Measurements from ENCODE around the gene CTAGE9. TPM values are rescaled to one million over a fixed set of nuclear protein-coding genes. Genes with fewer than 3 reads are reported as not detected.

The CTAGE9 gene
- total RNA-seq, 4 donors from 2014 or later: not detected

DNA sequence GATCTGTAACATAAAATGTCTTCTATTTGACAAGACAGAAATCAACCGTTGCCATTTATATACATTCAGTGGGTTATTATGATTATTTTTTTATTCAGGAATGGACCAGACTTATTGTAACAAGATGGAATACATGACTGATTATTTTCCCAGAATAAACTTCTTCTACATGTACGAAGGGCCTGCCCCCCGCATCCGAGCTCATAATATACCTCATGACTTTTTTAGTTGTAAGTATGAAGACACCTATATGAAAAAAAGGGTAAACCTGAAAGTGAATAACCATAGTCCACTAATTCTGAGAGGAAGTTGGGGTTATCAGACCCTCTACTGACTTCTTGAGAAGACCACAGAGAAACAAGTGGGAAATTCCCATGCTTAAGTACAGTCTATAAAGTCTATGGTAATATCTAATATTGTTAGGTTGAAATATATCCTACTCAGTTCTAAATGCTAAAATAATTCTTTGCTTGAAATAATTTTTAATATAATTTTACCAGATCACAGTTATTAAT is 25.5 kb downstream of the CTAGE9 start:
- intact Hi-C loops (cut with DNase I): no loop called here
- DNase-seq: no peak
- TF ChIP-seq, protein P1, sequence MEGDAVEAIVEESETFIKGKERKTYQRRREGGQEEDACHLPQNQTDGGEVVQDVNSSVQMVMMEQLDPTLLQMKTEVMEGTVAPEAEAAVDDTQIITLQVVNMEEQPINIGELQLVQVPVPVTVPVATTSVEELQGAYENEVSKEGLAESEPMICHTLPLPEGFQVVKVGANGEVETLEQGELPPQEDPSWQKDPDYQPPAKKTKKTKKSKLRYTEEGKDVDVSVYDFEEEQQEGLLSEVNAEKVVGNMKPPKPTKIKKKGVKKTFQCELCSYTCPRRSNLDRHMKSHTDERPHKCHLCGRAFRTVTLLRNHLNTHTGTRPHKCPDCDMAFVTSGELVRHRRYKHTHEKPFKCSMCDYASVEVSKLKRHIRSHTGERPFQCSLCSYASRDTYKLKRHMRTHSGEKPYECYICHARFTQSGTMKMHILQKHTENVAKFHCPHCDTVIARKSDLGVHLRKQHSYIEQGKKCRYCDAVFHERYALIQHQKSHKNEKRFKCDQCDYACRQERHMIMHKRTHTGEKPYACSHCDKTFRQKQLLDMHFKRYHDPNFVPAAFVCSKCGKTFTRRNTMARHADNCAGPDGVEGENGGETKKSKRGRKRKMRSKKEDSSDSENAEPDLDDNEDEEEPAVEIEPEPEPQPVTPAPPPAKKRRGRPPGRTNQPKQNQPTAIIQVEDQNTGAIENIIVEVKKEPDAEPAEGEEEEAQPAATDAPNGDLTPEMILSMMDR (IDR thresholded peaks at IDR 0.05): no peak
- no peak for TF ChIP-seq POLR2A (IDR thresholded peaks at IDR 0.05)

DNA sequence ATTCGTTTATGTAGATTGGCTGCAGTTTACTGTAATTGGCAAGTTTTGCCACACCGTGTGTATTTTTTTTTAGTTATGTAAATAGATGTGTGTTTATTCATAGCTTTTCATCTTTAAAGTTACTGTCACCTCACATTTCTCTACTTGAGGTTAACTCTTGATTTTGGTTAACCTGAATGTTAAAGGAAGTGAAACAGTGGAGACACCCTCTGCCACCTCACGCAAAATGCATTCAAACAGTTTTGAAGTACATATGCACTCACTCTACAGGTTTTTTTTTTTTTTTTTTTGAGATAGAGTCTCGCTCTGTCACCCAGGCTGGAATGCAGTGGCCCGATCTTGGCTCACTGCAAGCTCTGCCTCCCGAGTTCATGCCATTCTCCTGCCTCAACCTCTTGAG is 27.3 kb downstream of the CTAGE9 start:
- H3K27me3 ChIP-seq: no peaks in the 10 kb centered on the region
- 58 to 62% methylated on average over 6 of the region's 6 CpGs for WGBS, 2 donors
- DNase-seq: no peak
- TF ChIP-seq, protein P1 (IDR thresholded peaks at IDR 0.05): no peak
- no peak for TF ChIP-seq POLR2A (IDR thresholded peaks at IDR 0.05)
- intact Hi-C loops (cut with DNase I): no loop called here
- no peaks in the 10 kb centered on the region for H3K4me1 ChIP-seq
- H3K36me3 ChIP-seq: no peaks in the 10 kb centered on the region
- no peaks in the 10 kb centered on the region for H3K9me3 ChIP-seq
- no peak overlapping the region for H3K4me3 ChIP-seq
- no peak overlapping the region for H3K27ac ChIP-seq

More for the DNA sequence above, 25.5 kb downstream of the CTAGE9 start:
- H3K4me3 ChIP-seq: no peak overlapping the region
- H3K4me1 ChIP-seq: no peaks in the 10 kb centered on the region
- no peaks in the 10 kb centered on the region for H3K9me3 ChIP-seq
- no peaks in the 10 kb centered on the region for H3K36me3 ChIP-seq
- H3K27me3 ChIP-seq: no peaks in the 10 kb centered on the region
- 77 to 86% methylated on average over 4 of the region's 4 CpGs for WGBS, 2 donors
- no peak overlapping the region for H3K27ac ChIP-seq

DNA sequence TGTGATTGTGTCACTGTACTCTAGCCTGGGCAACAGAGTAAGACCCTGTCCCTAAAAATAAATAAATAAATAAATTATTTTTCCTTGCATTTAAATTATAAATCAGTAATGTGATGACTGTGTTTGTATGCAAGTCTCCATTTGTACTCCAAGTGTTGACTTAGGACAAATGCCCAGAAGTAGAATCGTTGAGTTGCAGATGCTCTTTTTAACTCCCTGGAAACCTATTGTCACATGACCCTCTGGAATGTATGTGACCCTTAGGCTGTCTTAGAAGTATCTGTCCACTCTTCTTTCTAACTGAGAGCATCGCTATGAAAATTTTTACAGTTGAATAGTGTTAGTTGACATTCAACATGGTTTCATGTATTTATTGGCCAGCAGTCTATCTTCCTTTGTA is 28.4 kb downstream of the CTAGE9 start:
- Histone ChIP-seq H3K4me3 (no peak overlapping the region), H3K36me3 (no peaks in the 10 kb centered on the region), H3K9me3 (no peaks in the 10 kb centered on the region), H3K4me1 (no peaks in the 10 kb centered on the region), H3K27ac (no peak overlapping the region), H3K27me3 (no peaks in the 10 kb centered on the region)
- no peak for TF ChIP-seq POLR2A (IDR thresholded peaks at IDR 0.05)
- TF ChIP-seq, protein P1 (IDR thresholded peaks at IDR 0.05): no peak
- 47 to 53% methylated on average over 2 of the region's 2 CpGs for WGBS, 2 donors
- intact Hi-C loops (cut with DNase I): no loop called here
- no peak for DNase-seq

DNA sequence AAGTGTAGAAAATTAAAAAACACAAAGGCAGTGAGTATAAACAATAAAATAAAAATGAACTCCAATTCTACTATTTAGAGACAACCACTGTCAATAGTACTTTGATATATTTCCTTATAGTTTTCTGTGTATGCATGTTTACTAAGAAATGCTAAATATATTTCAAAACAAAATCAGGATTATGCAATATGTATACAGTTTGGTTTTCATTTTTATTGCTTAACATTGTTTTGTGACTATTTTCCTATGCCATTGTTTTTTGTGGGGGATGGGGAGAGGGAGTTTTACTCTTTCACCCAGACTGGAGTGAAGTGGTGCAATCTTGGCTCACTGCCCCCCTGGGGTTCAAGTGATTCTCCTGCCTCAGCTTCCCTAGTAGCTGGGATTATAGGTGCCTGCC is 29.2 kb downstream of the CTAGE9 start:
- intact Hi-C loops (cut with DNase I): no loop called here
- Histone ChIP-seq H3K36me3 (no peaks in the 10 kb centered on the region), H3K4me1 (no peaks in the 10 kb centered on the region), H3K9me3 (no peaks in the 10 kb centered on the region), H3K27ac (no peak overlapping the region), H3K27me3 (no peaks in the 10 kb centered on the region), H3K4me3 (no peak overlapping the region)
- DNase-seq: no peak
- no peak for TF ChIP-seq POLR2A (IDR thresholded peaks at IDR 0.05)
- TF ChIP-seq, protein P1 (IDR thresholded peaks at IDR 0.05): no peak

DNA sequence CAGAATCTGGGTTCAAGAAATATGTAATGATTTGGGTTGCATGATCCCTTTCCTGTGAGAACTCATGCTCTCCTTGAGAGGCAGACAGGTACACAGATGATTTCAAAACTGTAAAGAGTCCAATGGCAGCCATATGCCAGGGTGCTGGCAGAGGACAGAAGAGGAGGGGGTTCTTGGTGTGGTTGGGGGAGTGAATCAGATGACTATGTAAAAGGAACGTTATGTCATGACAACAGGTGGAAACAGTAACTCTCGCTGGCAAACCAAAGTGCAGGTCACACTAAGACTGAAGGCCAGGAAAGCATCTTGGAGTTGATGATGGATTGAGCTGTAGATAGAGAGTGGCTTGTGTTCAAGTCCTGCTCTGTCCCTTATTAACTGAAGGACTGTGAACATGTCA is 29.9 kb downstream of the CTAGE9 start:
- H3K36me3 ChIP-seq: no peaks in the 10 kb centered on the region
- H3K27me3 ChIP-seq: no peaks in the 10 kb centered on the region
- 78 to 85% methylated on average over 2 of the region's 2 CpGs for WGBS, 2 donors
- H3K9me3 ChIP-seq: no peaks in the 10 kb centered on the region
- TF ChIP-seq POLR2A (IDR thresholded peaks at IDR 0.05): no peak
- TF ChIP-seq, protein P1 (IDR thresholded peaks at IDR 0.05): no peak
- no peak for DNase-seq
- H3K4me3 ChIP-seq: no peak overlapping the region
- no peaks in the 10 kb centered on the region for H3K4me1 ChIP-seq
- intact Hi-C loops (cut with DNase I): no loop called here
- H3K27ac ChIP-seq: no peak overlapping the region

All from esophagus squamous epithelium (tissue), 5 donors.